Astrocyte (in vitro differentiated cells and primary cell): ENCODE results near the gene CDRT15L2.

ENCODE experiments used
- EZH2 ChIP-seq: IDR thresholded peaks from 2 replicates; pipeline ENCODE4 v1.6.1; 2012; ENCODE audit warnings: mild to moderate bottlenecking, low read length, inconsistent platforms; ENCODE audit not compliant: insufficient read depth
- TF ChIP-seq, protein P1 (sequence below): IDR thresholded peaks from 2 replicates; pipeline ENCODE4 v1.5.1; 2011; ENCODE audit warnings: low read depth, mild to moderate bottlenecking, inconsistent platforms, low read length, moderate library complexity; ENCODE audit not compliant: insufficient read depth

DNA sequence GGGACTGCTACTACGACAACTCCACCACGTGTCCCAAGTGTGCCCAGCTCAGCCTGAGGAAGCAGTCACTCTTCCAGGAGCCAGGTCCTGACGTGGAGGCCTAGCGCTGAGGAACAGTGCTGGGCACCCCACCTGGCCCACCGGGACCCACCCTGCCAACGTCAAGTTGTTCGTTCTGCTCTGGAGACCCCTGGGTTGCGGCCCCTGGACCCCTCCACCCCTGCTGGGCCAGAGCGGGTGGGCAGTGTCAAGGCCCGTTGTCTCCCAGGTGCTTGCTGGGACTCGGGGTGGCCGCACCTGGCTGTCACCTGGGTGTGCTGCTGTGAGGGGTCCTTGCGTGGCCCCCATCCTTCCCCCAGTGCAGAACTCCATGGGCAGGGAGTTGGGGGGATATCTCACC is 34.4 kb downstream of the CDRT15L2 start:
- TF ChIP-seq, protein P1, sequence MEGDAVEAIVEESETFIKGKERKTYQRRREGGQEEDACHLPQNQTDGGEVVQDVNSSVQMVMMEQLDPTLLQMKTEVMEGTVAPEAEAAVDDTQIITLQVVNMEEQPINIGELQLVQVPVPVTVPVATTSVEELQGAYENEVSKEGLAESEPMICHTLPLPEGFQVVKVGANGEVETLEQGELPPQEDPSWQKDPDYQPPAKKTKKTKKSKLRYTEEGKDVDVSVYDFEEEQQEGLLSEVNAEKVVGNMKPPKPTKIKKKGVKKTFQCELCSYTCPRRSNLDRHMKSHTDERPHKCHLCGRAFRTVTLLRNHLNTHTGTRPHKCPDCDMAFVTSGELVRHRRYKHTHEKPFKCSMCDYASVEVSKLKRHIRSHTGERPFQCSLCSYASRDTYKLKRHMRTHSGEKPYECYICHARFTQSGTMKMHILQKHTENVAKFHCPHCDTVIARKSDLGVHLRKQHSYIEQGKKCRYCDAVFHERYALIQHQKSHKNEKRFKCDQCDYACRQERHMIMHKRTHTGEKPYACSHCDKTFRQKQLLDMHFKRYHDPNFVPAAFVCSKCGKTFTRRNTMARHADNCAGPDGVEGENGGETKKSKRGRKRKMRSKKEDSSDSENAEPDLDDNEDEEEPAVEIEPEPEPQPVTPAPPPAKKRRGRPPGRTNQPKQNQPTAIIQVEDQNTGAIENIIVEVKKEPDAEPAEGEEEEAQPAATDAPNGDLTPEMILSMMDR = no peak
- TF ChIP-seq EZH2 = no peak
